Ovary (tissue), 3 donors: Measurements from ENCODE around the gene NKAIN2.

Source experiments
- EP300 ChIP-seq: sonication (generic); formaldehyde crosslinking; IDR thresholded peaks from one replicate; pipeline ENCODE4 v1.6.1; 2017; ENCODE audit warnings: antibody characterized with exemption
- TF ChIP-seq, protein P1 (sequence below), 3 donors: fragments of 450-650 bp in 2 of 3; fragments of 200-600 bp in 1 of 3; IDR thresholded peaks; one replicate each; pipeline versions ENCODE4 v1.5.1 to v1.8.0; 2016 to 2022; ENCODE audit warnings: antibody characterized with exemption in 3 of 3, mild to moderate bottlenecking in 1 of 3
- donor health status: DM: no; HTN: no; CAD: no.

DNA sequence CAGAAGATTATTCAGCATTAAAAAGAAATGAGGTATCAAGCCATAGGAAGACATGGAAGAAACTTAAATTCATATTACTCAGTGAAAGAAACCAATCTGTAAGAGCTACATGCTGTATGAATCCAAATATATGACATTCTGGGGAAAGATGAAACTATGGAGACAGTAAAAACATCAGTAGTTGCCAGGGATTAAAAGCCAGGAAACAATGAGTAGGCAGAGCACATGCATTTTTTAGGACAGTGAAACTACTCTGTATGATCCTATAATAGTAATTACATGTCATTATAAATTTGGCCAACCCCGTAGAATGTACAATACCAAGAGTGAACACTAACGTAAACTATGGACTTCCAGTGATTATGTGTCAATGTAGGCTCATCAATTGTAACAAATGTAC lies 1065.8 kb downstream of the NKAIN2 start:
- no peak for TF ChIP-seq EP300
- TF ChIP-seq, protein P1, sequence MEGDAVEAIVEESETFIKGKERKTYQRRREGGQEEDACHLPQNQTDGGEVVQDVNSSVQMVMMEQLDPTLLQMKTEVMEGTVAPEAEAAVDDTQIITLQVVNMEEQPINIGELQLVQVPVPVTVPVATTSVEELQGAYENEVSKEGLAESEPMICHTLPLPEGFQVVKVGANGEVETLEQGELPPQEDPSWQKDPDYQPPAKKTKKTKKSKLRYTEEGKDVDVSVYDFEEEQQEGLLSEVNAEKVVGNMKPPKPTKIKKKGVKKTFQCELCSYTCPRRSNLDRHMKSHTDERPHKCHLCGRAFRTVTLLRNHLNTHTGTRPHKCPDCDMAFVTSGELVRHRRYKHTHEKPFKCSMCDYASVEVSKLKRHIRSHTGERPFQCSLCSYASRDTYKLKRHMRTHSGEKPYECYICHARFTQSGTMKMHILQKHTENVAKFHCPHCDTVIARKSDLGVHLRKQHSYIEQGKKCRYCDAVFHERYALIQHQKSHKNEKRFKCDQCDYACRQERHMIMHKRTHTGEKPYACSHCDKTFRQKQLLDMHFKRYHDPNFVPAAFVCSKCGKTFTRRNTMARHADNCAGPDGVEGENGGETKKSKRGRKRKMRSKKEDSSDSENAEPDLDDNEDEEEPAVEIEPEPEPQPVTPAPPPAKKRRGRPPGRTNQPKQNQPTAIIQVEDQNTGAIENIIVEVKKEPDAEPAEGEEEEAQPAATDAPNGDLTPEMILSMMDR (IDR thresholded peaks at IDR 0.05) = no peak
